NCI-H1417 treated with DMSO at 0.1 percent for 48 hours (cell line): ENCODE results near the gene GPLD1.
"Not testable (repeated sequence)": the region's sequence is repeated elsewhere in the genome, so short reads cannot be mapped to it uniquely, and the experiment has no call there.

Experiments used
- DNase-seq: peaks from one replicate; lab custom pipeline; 2025; lab: John Stamatoyannopoulos, UW

GPLD1 gene

GRCh38 chr6:24414531-24414930 is 74.8 kb downstream of the GPLD1 start:
- not testable (repeated sequence) for DNase-seq

DNA sequence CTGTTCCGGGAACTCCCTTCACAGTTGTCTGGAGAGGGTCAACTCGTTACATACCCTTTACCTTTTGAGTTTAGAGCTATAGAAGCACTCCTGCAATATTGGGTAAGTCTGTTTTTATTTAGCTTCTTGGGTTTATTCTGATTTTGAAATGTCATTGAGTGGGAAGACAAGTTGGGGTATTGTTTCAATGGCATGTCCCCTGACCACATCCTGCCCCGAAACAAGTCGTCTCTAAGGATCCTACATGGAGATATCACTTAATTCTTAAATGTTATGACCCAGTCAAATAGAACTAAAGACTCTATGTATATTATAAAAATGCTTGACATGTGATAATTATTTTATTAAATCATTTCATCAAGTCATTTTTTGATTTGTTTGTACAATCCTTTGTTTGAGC is 77.1 kb downstream of the GPLD1 start:
- DNase-seq, result no peak

DNA sequence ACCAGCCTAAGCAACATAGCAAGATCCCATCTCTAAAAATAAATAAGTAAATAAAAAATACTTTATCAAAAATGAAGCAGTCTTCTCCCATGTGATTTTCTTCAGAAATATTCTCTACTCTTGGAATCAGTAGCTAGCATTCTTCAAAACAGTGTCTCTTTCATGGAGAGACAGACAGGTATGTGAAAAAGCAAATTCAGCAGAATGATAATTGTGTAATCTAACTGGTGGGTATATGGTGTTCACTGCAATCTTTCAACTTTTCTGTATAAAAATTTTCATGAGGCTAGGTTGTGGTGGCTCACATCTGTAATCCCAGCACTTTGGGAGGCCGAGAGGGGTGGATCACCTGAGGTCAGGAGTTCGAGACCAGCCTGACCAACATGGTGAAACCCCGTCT is 78.8 kb downstream of the GPLD1 start:
- no peak for DNase-seq

DNA sequence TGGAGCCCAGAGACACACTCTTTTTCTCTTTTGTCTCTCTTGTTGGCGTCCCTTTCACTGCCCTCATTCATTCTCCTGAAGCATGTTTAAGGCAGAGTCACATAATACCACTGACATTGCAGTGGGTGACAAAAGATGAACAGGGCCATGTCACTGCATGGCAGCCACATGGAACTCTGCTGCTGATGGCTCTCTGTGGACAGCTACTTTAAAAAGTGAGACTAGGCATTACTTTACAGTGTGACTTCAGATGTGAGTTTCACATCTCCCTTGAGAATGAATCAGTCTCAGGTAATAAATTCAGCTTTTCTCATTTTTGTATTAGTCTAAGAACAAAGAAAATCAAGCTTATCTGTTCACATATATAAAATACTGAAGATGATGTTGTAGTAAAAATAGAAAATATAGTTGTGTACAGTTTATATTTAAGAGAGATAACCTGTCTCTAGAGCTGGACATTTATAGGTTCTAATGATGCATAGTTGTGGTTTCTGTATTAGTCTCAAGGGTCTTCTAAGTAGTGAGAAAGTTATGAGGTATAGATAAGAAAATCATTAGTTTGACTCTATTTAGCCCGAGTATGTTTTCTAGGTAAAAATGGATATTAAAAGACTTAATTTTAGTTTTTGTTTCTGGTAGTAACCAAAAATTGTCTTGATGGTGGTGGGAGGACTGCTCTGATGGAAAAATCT is 80.5 kb downstream of the GPLD1 start:
- no peak for DNase-seq

DNA sequence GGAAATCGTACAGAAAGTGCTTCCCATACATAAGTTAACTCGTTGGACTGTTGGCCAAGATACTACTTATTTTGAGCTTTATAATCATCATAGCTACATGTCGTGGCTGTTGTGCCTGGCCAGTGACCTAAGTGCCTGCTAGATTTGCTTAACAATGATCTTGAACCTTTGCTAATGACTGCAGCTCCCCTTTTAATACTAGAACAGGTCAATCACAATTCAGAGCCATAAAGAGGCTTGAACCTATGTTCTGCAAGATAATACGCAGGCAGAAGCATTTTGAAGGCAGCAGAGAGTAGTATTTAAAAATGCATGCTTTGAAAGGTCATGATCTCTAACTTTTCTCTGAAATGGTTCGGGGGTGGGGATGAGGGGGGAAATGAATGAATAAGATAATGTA is 84.1 kb downstream of the GPLD1 start:
- no peak for DNase-seq

GRCh38 chr6:24403501-24403824 is 85.9 kb downstream of the GPLD1 start:
- no peak for DNase-seq

DNA sequence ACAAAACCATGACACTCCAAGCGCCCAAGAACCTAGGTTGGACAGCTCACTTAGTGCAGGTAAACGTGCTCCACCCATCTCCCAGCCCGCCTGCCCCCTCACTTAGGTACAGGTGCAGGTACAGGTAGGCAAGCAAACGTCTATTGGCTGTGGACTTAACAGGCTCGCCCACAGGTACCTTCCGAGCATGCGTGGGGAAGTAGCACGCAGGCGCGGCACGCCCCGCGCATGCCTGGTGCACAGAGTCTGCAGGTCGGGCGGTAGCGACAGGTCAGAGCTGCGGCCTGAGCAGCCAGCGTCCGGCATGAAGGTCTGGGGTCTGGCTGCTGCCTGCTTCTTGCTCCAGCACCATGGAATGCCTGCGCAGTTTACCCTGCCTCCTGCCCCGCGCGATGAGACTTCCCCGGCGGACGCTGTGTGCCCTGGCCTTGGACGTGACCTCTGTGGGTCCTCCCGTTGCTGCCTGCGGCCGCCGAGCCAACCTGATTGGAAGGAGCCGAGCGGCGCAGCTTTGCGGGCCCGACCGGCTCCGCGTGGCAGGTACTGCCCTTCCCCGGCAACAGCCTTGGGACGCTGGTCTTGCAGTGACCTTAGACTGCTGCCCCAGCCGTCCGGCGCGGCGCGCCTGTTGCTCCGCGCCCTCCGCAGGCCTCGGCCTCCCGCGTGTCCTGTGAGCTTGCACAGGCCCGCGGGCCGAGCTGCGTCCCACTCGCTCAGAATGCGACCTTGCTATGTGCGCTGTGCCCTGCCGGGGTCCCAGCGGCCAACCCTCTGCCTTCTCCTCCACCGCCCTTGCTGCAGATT is 86.5 kb downstream of the GPLD1 start, which contains the start of gene MRS2:
Gene MRS2, plus strand, starts transcription at position 240 of the 804 bp plus-strand sequence. Its CDS starts 111 bp downstream, at position 351.
- DNase-seq, result peak; percentile 78

DNA sequence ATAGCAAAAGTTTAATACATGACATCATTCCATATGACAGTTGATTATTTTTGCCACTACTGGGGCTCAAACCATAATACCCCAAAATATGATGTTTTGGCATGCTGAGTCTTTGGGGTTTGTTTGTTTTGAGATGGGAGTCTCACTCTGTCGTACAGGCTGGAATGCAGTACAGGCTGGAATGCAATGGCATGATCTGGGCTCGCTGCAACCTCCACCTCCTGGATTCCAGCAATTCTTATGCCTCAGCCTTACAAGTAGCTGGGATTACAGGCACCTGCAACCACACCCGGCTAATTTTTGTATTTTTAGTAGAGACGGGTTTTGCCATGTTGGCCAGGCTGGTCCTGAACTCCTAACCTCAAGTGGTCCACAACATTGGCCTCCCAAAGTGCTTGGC is 87.9 kb downstream of the GPLD1 start:
- no peak for DNase-seq

DNA sequence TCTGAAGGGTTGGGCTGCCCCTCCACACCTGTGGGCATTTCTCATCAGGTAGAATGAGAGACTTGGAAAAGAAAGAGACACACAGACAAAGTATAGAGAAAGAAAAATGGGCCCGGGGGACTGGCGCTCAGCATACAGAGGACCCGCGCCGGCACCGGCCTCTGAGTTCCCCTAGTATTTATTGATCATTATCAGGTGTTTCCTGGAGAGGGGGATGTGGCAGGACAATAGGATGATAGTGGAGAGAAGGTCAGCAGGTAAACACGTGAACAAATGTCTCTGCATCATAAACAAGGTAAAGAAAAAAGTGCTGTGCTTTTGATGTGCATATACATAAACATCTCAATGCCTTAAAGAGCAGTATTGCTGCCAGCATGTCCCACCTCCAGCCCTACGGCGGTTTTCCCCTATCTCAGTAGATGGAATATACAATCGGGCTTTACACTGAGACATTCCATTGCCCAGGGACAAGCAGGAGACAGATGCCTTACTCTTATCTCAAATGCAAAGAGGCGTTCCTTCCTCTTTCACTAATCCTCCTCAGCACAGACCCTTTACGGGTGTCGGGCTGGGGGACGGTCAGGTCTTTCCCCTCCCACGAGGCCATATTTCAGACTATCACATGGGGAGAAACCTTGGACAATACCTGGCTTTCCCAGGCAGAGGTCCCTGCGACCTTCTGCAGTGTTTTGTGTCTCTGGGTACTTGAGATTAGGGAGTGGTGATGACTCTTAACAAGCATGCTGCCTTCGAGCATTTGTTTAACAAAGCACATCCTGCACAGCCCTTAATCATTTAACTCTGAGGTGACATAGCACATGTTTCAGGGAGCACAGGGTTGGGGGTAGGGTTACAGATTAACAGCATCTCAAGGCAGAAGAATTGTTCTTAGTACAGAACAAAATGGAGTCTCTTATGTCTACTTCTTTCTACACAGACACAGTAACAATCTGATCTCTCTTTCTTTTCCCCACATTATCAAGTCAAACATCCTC is 89.0 kb downstream of the GPLD1 start:
- not testable (repeated sequence) for DNase-seq

- DNase-seq, result no peak
These were observed 91.7 kb downstream of the GPLD1 start for GRCh38 chr6:24397631-24398030.

DNA sequence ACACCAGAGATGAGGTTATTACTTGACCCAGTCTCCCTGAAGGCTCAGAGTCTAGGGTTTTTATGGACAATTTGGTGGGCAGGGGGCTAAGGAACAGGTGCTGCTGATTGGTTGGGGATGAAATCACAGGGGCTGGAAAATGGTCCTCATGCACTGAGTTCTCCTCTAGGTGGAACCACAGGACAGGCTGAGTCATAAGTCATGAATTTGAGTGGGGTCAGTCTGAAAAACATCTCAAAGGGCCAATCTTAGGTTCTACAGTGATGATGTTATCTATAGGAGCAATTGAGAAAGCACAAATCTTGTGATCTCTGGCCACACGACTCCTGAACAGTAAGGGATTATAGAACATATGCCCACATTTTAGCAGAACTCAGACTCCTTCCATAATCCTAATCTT is 92.6 kb downstream of the GPLD1 start:
- DNase-seq, result no peak

DNA sequence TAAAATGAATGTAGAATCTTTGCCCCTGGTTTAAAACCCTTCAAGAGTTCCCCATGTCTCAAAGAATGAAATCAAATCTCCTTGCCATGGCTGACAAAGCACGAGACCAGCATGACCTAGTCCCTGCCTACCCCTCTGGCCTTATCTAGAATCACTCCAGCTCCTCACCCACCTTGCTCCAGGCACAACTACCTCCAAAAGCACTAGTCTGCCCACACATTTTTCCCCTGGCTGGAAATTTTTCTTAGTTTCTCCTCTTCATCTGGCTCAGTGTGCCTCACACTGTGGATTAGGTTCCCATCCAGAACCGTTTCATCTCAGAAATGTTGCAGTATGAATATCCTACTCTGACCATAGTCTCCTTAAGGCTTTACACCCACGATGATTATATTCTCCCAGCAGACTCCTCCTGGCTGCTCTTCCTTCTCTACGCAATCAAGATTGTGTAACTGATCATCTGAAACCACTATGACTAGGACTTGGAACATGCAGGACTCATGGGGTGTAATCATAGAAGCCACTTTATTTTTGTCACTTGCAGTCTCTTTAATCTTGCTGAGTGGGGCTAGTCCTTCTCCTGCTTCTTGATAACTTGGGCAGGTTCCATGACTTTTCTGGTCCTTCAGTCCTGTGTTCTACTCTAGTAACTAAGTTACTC is 94.5 kb downstream of the GPLD1 start:
- DNase-seq, result no peak

GRCh38 chr6:24394061-24394779 is 95.2 kb downstream of the GPLD1 start:
- no peak for DNase-seq

GRCh38 chr6:24391756-24392405 is 97.5 kb downstream of the GPLD1 start:
- no peak for DNase-seq

- DNase-seq, result no peak
These were observed 98.2 kb downstream of the GPLD1 start for GRCh38 chr6:24391208-24391607.

- DNase-seq, result no peak
These were observed 101.6 kb downstream of the GPLD1 start for GRCh38 chr6:24387818-24388217.

DNA sequence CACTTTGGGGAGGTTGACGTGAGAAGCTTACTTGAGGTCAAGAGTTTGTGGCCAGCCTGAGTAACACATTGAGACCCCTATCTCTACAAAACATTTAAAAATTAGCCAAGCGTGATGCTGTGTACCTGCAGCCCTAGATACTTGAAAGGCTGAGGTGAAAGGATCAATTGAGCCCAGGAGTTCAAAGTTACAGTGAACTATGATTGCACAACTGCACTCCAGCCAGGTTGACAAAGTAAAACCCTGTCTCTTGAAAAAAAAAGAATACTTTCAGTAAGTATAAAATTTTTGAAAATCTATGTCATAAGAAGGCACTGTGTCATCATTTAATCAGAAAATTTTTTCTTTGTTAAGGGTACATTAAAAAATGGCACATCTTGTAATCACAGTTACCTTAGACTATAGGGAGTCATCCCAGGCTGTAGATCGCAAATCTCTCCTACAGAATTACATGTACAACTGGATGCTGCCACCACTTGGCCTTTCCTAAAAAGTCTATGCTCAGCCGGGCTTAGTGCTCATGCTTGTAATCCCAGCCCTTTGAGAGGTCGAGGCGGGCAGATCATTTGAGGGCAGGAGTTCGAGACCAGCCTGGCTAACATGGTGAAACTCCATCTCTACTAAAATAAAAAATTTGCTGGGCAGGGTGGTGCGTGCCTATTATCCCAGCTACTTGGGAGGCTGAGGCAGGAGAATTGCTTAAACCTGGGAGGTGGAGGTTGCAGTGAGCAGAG is 103.7 kb downstream of the GPLD1 start:
- DNase-seq, result no peak

GRCh38 chr6:24384369-24385130 is 104.8 kb downstream of the GPLD1 start:
- not testable (repeated sequence) for DNase-seq

DNA sequence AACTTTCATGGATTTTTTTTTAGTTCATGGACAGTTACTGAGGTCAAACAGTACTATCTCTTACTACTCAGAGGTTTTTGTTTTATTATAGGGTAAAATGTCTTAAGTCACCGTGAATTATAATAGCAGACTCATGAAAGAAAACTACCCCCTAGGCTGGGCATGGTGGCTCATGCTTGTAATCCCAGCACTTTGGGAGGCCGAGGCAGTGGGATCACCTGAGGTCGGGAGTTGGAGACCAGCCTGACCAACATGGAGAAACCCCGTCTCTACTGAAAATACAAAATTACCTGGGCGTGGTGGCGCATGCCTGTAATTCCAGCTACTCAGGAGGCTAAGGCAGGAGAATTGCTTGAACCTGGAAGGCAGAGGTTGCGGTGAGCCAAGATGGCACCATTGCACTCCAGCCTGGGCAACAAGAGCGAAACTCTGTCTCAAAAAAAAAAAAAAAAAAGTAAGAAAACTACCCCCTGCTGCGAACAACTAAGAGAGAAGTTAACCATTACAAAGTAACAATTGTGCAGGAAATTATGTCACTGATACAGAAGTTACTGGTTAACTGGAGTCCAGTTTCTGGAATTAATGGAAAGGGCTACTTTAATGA is 106.4 kb downstream of the GPLD1 start:
- not testable (repeated sequence) for DNase-seq
